Astrocyte (in vitro differentiated cells and primary cell): ENCODE results near the gene EIF4ENIF1.

ENCODE experiments used
- EZH2 ChIP-seq: IDR thresholded peaks from 2 replicates; pipeline ENCODE4 v1.6.1; 2012; ENCODE audit warnings: mild to moderate bottlenecking, low read length, inconsistent platforms; ENCODE audit not compliant: insufficient read depth
- TF ChIP-seq, protein P1 (sequence below): IDR thresholded peaks from 2 replicates; pipeline ENCODE4 v1.5.1; 2011; ENCODE audit warnings: low read depth, mild to moderate bottlenecking, inconsistent platforms, low read length, moderate library complexity; ENCODE audit not compliant: insufficient read depth

DNA sequence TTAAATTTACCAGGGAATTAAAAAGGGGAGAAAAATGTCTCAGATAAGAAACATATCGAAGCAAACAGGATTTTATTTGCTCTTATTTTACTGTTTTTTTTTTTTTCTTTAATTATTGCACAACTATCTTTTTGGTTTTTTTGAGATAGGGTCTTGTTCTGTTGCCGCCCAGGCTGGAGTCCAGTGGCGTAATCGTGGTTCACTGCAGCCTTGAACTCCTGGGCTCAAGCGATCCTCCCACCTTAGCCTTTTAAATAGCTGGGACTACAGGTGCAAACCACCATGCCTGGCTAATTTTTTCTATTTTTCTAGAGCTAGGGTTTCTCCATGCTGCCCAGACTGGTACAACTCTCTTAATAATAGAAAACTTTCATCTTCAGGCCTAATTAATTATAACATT, 57.7 kb downstream of the EIF4ENIF1 start:
- TF ChIP-seq, protein P1, sequence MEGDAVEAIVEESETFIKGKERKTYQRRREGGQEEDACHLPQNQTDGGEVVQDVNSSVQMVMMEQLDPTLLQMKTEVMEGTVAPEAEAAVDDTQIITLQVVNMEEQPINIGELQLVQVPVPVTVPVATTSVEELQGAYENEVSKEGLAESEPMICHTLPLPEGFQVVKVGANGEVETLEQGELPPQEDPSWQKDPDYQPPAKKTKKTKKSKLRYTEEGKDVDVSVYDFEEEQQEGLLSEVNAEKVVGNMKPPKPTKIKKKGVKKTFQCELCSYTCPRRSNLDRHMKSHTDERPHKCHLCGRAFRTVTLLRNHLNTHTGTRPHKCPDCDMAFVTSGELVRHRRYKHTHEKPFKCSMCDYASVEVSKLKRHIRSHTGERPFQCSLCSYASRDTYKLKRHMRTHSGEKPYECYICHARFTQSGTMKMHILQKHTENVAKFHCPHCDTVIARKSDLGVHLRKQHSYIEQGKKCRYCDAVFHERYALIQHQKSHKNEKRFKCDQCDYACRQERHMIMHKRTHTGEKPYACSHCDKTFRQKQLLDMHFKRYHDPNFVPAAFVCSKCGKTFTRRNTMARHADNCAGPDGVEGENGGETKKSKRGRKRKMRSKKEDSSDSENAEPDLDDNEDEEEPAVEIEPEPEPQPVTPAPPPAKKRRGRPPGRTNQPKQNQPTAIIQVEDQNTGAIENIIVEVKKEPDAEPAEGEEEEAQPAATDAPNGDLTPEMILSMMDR: no peak
- no peak for TF ChIP-seq EZH2
